H9 (cell line): ENCODE data around the gene CXCL8. TPM values are rescaled to one million over a fixed set of nuclear protein-coding genes. Genes with fewer than 3 reads are reported as not detected.

Experiments
- DNase-seq: peaks from one replicate; pipeline ENCODE4 v3.0.0-alpha.2; 2017
- H2AFZ ChIP-seq: one replicate; pipeline ENCODE4 v1.6.1; 2013; ENCODE audit warnings: mild to moderate bottlenecking, low read length, control low read depth, moderate library complexity
- H2AK5ac ChIP-seq: 2 replicates; pipeline ENCODE4 v1.6.1; 2013; ENCODE audit warnings: low read length, control low read depth, mixed read lengths; ENCODE audit not compliant: insufficient read length
- H2BK120ac ChIP-seq: one replicate; pipeline ENCODE4 v1.6.1; 2013; ENCODE audit warnings: low read depth, mild to moderate bottlenecking, low read length, control low read depth, inconsistent platforms; ENCODE audit not compliant: poor library complexity, severe bottlenecking
- H2BK12ac ChIP-seq: 2 replicates; pipeline ENCODE4 v1.6.1; 2013; ENCODE audit warnings: low read length, control low read depth, mixed read lengths, low read depth; ENCODE audit not compliant: insufficient read length
- H2BK15ac ChIP-seq: 2 replicates; pipeline ENCODE4 v1.6.1; 2013; ENCODE audit warnings: low read depth, low read length, control low read depth
- H2BK20ac ChIP-seq: one replicate; pipeline ENCODE4 v1.6.1; 2013; ENCODE audit warnings: low read depth, mild to moderate bottlenecking, low read length, control low read depth, inconsistent platforms; ENCODE audit not compliant: poor library complexity, severe bottlenecking
- H2BK5ac ChIP-seq: 2 replicates; pipeline ENCODE4 v1.6.1; 2013; ENCODE audit warnings: low read length, control low read depth, mixed read lengths; ENCODE audit not compliant: insufficient read length
- H3K14ac ChIP-seq: 2 replicates; pipeline ENCODE4 v1.6.1; 2013; ENCODE audit warnings: low read length, control low read depth; ENCODE audit not compliant: insufficient read depth
- H3K18ac ChIP-seq: 2 replicates; pipeline ENCODE4 v1.6.1; 2013; ENCODE audit warnings: low read depth, mild to moderate bottlenecking, mixed read lengths, low read length, control low read depth; ENCODE audit not compliant: insufficient read length
- H3K23ac ChIP-seq: 2 replicates; pipeline ENCODE4 v1.6.1; 2013; ENCODE audit warnings: low read length, control low read depth, mixed read lengths, low read depth; ENCODE audit not compliant: insufficient read length
- H3K23me2 ChIP-seq: 2 replicates; pipeline ENCODE4 v1.6.1; 2013; ENCODE audit warnings: low read depth, mild to moderate bottlenecking, mixed read lengths, low read length, control low read depth; ENCODE audit not compliant: insufficient read length, poor library complexity, severe bottlenecking
- H3K27ac ChIP-seq: 2 replicates; pipeline ENCODE4 v1.5.1; 2013; ENCODE audit warnings: low read length, control low read depth, mixed read lengths, low read depth; ENCODE audit not compliant: insufficient read length
- H3K27me3 ChIP-seq: 2 replicates; pipeline ENCODE4 v1.6.1; 2013; ENCODE audit warnings: low read length, control low read depth, inconsistent platforms; ENCODE audit not compliant: insufficient read depth
- H3K4ac ChIP-seq: 2 replicates; pipeline ENCODE4 v1.6.1; 2013; ENCODE audit warnings: low read depth, mild to moderate bottlenecking, control low read depth, inconsistent platforms, low read length, moderate library complexity
- H3K4me1 ChIP-seq: 2 replicates; pipeline ENCODE4 v1.6.1; 2013; ENCODE audit warnings: low read length, control low read depth, inconsistent platforms; ENCODE audit not compliant: insufficient read depth
- H3K4me2 ChIP-seq: 2 replicates; pipeline ENCODE4 v1.6.1; 2013; ENCODE audit warnings: low read length, control low read depth, mixed read lengths; ENCODE audit not compliant: insufficient read length, insufficient read depth
- H3K56ac ChIP-seq: 2 replicates; pipeline ENCODE4 v1.6.1; 2013; ENCODE audit warnings: low read depth, mild to moderate bottlenecking, mixed read lengths, low read length, control low read depth; ENCODE audit not compliant: insufficient read length
- H3K79me1 ChIP-seq: 2 replicates; pipeline ENCODE4 v1.6.1; 2013; ENCODE audit warnings: low read depth, mild to moderate bottlenecking, moderate library complexity, low read length, control low read depth, inconsistent platforms; ENCODE audit not compliant: insufficient read depth, poor library complexity, severe bottlenecking
- H3K79me2 ChIP-seq: 2 replicates; pipeline ENCODE4 v1.6.1; 2013; ENCODE audit warnings: low read length, control low read depth, inconsistent platforms; ENCODE audit not compliant: insufficient read depth
- H3K9ac ChIP-seq: 2 replicates; pipeline ENCODE4 v1.6.1; 2013; ENCODE audit warnings: low read length, control low read depth, mixed read lengths; ENCODE audit not compliant: insufficient read length; ENCODE audit errors: extremely low read depth
- H3K9me3 ChIP-seq: one replicate; pipeline ENCODE4 v1.6.1; 2013; ENCODE audit warnings: low read depth, low read length, inconsistent platforms; ENCODE audit not compliant: control insufficient read depth
- H3T11ph ChIP-seq: one replicate; pipeline ENCODE4 v1.6.1; 2013; ENCODE audit warnings: mild to moderate bottlenecking, low read length, control low read depth, inconsistent platforms
- H4K20me1 ChIP-seq: one replicate; pipeline ENCODE4 v1.6.1; 2013; ENCODE audit not compliant: control insufficient read depth, insufficient read length, insufficient read depth
- H4K5ac ChIP-seq: 2 replicates; pipeline ENCODE4 v1.6.1; 2013; ENCODE audit warnings: low read depth, mild to moderate bottlenecking, mixed read lengths, low read length, control low read depth; ENCODE audit not compliant: insufficient read length
- H4K8ac ChIP-seq: replicated peaks from 2 replicates; pipeline ENCODE4 v1.6.1; 2013; ENCODE audit warnings: low read length, control low read depth, mixed read lengths, low read depth; ENCODE audit not compliant: insufficient read length
- H4K91ac ChIP-seq: 2 replicates; pipeline ENCODE4 v1.6.1; 2013; ENCODE audit warnings: low read depth, mild to moderate bottlenecking, moderate library complexity, mixed read lengths, low read length, control low read depth; ENCODE audit not compliant: insufficient read length
- H3K27ac Mint-ChIP-seq, 3 experiments: 2 replicates in 2 of 3; 3 replicates in 1 of 3; pipeline ENCODE4 v1.8.0; 2020 to 2021; ENCODE audit warnings: mixed read lengths in 3 of 3, mild to moderate bottlenecking in 1 of 3, moderate library complexity in 1 of 3
- H3K27me3 Mint-ChIP-seq: 2 replicates; pipeline ENCODE4 v1.8.0; 2021; ENCODE audit warnings: low read depth, mild to moderate bottlenecking, moderate library complexity, mixed read lengths
- H3K36me3 Mint-ChIP-seq, 3 experiments: 2 replicates in 2 of 3; 3 replicates in 1 of 3; pipeline ENCODE4 v1.8.0; 2020 to 2021; ENCODE audit warnings: low read depth in 3 of 3, mixed read lengths in 3 of 3; ENCODE audit not compliant: insufficient read depth in 1 of 3
- H3K4me1 Mint-ChIP-seq, 2 experiments: 2 replicates each; pipeline ENCODE4 v1.8.0; 2020; ENCODE audit warnings: mixed read lengths in 2 of 2
- H3K4me3 Mint-ChIP-seq, 2 experiments: 2 replicates in 1 of 2; 3 replicates in 1 of 2; pipeline ENCODE4 v1.8.0; 2020 to 2021; ENCODE audit warnings: mild to moderate bottlenecking in 2 of 2, mixed read lengths in 2 of 2, moderate library complexity in 1 of 2
- H3K9me3 Mint-ChIP-seq, 2 experiments: 2 replicates in 1 of 2; 3 replicates in 1 of 2; pipeline ENCODE4 v1.8.0; 2020; ENCODE audit warnings: mild to moderate bottlenecking in 2 of 2, mixed read lengths in 2 of 2, moderate library complexity in 1 of 2
- CTCF ChIP-seq: fragments of 200-600 bp; sonication (generic); conservative IDR thresholded peaks from 3 replicates; pipeline ENCODE4 v1.8.0; 2021; ENCODE audit warnings: antibody characterized with exemption, mild to moderate bottlenecking
- WGBS: extraction: QIAGEN DNeasy Blood & Tissue Kit; methylation state at CpG from one replicate; pipeline ENCODE4 v1.1.7; 2013; ENCODE audit warnings: missing lambda C conversion rate, low lambda C conversion rate, mixed read lengths; ENCODE audit not compliant: insufficient read length; ENCODE audit errors: extremely low coverage; 5-methylcytosine and 5-hydroxymethylcytosine counted together
- total RNA-seq: library from RNA; stranded (reverse); gene quantifications from 2 replicates; pipeline ENCODE4 v1.2.1, GENCODE V29; 2021

The CXCL8 gene
- total RNA-seq, 1 experiment from 2014 or later, result not detected

GRCh38 chr4:73752424-73752823 lies 12.1 kb downstream of the CXCL8 start:
- Histone ChIP-seq H3K79me2 (no peaks in the 10 kb centered on the region), H3K4me1 (no peaks in the 10 kb centered on the region), H3K27ac (no peak overlapping the region), H4K8ac (no peak overlapping the region), H4K91ac (no peak overlapping the region), H2BK120ac (no peak overlapping the region), H3K4me2 (no peak overlapping the region), H2BK12ac (no peak overlapping the region), H2AK5ac (no peak overlapping the region), H3K9ac (no peak overlapping the region), H4K20me1 (no peaks in the 10 kb centered on the region), H3K18ac (no peak overlapping the region), H3K23me2 (no peaks in the 10 kb centered on the region), H3K9me3 (no peaks in the 10 kb centered on the region), H2BK20ac (no peak overlapping the region), H2BK5ac (no peak overlapping the region), H3T11ph (no peak overlapping the region), H3K56ac (no peak overlapping the region), H3K23ac (no peak overlapping the region), H2AFZ (no peak overlapping the region), H2BK15ac (no peak overlapping the region), H3K79me1 (no peaks in the 10 kb centered on the region), H3K27me3 (no peaks in the 10 kb centered on the region), H3K14ac (no peak overlapping the region), H4K5ac (no peak overlapping the region), H3K4ac (no peak overlapping the region)
- Mint-ChIP-seq H3K27ac (no peak overlapping the region), H3K4me3 (no peak overlapping the region), H3K4me1 (peaks cover 0 to 4% of the 10 kb centered on the region in 2 experiments; a peak in 1 of 4 replicates), H3K27me3 (no peaks in the 10 kb centered on the region), H3K9me3 (no peaks in the 10 kb centered on the region), H3K36me3 (no peaks in the 10 kb centered on the region)
- WGBS, result no CpG with 5 or more reads among the region's 3 CpGs
- DNase-seq, result no peak
- no peak for TF ChIP-seq CTCF
